Upper lobe of left lung (tissue), 4 donors: ENCODE data around the gene CFAP74.

ENCODE experiments used
- CTCF ChIP-seq, 6 experiments: fragments of 450-650 bp in 4 of 6; fragments of 200-600 bp in 2 of 6; sonication (generic) in 2 of 6; IDR thresholded peaks; one replicate each; pipeline ENCODE4 v1.5.1; 2016 to 2019; ENCODE audit warnings: antibody characterized with exemption in 6 of 6
- POLR2A ChIP-seq, 4 donors: fragments of 450-650 bp; IDR thresholded peaks; one replicate each; pipeline ENCODE4 v1.5.1; 2016 to 2017; ENCODE audit warnings: antibody characterized with exemption in 4 of 4, mild to moderate bottlenecking in 2 of 4
- POLR2AphosphoS5 ChIP-seq, 2 donors: sonication (generic); formaldehyde crosslinking; IDR thresholded peaks; one replicate each; pipeline ENCODE4 v1.5.1; 2017; ENCODE audit warnings: antibody characterized with exemption in 2 of 2

GRCh38 chr1:1939296-1940122 is 64.1 kb downstream of the CFAP74 start:
- TF ChIP-seq CTCF (IDR thresholded peaks at IDR 0.05) (no peak), POLR2AphosphoS5 (IDR thresholded peaks at IDR 0.05) (no peak), POLR2A (IDR thresholded peaks at IDR 0.05) (no peak)
